A172 (cell line): ENCODE data around the gene TK2. TPM values are rescaled to one million over a fixed set of nuclear protein-coding genes. Genes with fewer than 3 reads are reported as not detected.

ENCODE experiments used
- DNase-seq: peaks from one replicate; pipeline ENCODE4 v3.0.0-alpha.2; 2015; ENCODE audit warnings: low spot score
- total RNA-seq: library from RNA; depleted of rRNA; stranded (reverse); fragments of >200 nt; shearing (Covaris generic); gene quantifications from 2 replicates; pipeline ENCODE4 v1.2.3, GENCODE V29; 2014

Gene TK2
- total RNA-seq, 1 experiment from 2014 or later = 35.0 TPM

DNA sequence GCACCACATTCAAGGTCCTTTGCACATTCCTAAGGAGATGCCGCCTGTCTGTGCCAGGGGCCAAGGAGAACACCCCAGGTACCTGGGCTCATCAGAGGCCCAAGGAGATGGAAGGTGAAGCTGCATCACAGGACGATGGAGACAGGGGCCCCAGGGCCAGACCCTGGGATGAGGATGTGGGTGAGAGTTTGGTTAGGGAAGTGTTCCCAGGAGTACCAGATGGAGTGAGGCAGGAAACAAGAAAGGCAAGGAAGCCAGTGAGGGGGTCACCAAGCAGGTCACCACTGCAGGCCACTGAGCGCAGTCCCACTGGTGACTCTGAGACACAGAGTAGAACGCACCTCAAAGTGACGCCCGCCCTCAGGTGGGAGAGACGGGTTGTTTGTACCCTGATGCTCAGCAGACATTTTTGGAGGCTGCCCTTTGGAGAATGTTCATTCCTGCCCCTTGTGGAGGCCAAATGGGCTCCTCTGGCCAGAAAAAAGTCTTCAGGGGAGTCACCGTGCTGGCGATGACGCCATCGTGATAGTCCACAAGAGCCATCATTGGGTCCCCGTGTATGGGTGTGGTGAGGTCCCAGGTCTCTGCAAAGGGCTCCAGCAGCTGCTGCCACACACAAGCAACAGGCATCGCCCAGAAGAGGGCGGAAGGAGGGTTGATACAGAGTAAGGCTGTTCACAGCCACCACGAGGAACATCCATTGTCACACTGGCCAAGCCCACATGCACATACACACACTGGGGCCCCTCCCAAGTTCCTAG, 65.3 kb downstream of the TK2 start:
- DNase-seq = no peak

DNA sequence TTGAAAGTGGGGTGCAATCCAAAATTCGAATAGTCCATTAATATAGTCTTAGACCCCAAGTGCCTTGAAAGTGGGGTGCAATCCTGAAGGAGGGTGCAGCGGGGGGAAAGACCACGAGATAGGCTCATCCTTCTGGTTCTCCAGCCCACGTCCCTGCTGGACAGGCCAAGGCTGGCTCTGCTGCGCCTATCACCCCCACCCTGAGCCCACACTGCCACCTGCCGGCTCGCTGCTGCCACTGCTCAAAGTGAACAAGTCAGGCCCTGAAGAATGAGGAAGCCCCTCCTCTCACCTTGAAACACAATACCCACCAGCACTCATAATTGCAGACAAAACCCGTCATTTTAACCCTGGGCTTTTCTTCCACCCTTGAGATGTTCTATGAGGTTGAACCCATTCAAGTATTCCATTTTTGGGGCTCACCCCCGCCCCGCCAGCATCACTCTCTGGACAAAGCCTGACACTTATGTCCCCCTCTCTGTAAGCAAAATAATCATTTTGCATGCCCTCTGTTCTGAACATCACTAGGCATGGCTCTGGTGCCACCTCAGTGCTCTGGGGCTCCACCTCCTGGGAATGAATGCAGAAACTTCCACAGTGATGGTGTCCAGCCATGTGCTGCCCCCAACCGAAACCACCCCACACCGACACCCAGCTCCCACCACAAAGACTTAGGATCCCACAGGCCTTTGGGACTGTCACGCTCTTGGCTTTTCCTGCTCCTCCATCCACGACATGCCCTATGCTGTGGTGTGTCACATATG, 66.1 kb downstream of the TK2 start:
- DNase-seq = peak; percentile 63

DNA sequence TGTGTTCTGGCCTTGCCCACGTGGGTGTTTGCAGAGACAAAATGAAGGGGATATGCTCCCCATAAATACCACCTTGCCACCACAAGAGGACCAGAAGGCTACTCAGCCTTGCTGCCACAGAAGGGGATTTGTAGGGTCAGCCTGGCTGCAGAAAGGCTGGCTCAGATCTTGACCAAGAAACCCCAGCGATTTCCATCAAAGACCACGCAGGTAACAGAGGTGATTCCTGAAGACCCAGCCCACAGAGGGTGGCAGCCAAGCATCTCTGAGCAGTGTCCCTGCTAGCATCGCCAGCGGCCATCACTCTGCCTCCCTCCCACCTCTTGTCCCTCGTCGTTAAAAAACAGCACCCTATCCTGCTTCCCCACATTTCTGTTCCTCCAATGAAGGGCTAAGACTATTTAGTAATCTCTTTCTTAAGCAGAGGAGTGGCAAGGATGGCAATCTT, 68.0 kb downstream of the TK2 start:
- DNase-seq = no peak

DNA sequence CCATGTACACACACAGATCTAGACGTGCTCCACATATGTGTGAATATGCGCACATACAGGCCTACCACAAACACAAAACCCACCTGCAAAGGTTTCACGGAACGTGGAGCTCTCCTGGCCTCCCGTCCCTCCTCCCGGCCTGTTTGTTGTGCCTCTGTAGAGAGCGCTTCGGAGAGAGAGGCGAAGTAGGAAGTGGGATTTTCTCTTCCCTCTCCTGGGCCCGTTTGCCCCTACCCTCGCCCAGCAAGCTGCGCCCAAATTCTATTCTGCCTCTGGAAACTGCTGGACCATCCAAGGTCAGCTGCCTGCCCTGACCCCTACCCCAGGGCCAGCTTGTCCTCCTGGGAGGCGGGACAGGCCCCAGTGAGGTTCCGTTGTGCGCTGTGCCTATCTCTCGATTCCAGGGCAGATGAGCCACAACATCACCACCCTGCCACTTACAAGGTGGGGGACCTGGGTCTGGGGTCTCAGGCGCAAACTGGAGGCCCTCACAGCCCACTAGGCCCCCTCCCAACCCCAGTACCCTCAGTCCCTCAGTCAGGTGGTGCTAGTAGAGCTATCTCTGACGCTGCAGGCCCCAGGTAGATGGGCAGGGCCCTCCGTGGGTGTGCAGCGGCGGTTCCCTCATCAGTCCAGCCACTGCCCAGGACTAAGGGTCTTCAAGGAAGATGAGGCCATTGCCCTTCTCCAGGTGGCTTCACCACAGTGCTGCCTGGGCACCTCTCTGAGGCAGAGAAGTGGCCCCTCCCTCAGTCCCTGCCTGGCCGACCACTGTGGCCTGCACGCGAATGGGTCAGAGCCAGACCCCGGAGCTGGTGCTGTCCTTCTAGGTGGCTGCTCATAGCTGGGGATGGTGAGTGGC, 68.6 kb downstream of the TK2 start:
- DNase-seq = no peak

DNA sequence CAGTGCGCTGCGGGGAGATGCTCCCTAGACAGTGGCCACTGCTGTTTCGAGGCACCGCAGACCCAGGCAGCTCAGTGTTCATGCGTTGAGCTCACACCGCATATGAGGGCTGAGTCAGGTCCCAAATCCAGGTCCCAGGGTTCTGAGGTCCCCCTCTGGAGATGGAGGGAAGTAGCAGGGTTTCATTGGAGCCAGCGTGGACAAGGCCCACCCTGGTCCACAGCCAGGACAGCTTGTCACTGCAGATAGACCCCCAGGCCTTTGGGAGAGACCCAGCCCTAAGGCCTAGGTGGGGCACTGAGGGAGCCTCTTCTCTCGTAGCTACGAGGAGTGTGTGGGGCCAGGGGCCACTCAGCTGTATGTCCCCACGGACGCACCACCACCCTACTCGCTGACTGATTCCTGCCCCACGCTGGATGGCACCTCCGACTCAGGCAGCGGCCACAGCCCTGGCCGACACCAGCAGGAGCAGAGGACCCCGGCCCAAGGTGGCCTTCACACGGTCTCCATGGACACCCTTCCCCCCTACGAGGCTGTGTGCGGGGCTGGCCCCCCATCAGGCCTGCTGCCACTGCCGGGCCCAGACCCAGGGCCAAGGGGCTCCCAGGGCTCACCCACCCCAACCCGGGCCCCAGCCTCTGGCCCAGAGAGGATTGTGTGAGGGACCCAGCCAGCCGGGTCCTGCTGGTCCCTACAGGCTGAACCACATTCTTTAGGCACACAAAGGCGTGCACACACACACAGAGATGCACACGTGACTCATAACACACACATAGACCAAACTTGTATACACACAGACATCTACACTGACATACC, 69.4 kb downstream of the TK2 start:
- no peak for DNase-seq

DNA sequence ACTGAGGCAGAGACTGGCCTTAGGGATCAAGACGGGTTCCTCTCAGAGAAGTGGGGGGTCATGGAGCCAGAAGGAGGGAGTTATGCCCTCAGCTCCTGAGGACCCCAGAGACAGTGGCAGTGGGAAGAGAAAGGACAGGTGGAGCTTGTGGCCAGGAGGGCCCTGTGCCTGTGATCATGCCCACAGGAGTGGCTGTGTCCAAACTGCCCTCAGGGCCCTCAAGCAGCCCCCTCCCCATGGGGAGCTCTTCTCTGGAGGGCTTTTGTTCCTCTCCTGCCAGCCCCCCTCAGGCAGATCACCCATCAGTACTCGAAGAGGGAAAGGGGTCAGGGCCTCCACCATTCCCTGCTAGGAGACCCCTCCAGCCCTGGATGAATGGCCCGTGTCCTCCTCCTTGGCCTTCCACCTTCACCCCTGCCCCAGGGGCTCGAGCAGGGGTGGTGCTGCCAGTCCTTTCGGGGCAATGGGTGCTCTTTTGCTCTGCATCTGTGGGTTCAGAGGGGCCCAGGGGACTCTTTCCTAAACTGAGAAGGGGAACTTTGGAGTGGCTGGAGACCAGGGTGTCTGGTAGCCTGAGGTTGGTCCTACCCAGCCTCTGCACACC, 70.2 kb downstream of the TK2 start:
- DNase-seq = no peak

DNA sequence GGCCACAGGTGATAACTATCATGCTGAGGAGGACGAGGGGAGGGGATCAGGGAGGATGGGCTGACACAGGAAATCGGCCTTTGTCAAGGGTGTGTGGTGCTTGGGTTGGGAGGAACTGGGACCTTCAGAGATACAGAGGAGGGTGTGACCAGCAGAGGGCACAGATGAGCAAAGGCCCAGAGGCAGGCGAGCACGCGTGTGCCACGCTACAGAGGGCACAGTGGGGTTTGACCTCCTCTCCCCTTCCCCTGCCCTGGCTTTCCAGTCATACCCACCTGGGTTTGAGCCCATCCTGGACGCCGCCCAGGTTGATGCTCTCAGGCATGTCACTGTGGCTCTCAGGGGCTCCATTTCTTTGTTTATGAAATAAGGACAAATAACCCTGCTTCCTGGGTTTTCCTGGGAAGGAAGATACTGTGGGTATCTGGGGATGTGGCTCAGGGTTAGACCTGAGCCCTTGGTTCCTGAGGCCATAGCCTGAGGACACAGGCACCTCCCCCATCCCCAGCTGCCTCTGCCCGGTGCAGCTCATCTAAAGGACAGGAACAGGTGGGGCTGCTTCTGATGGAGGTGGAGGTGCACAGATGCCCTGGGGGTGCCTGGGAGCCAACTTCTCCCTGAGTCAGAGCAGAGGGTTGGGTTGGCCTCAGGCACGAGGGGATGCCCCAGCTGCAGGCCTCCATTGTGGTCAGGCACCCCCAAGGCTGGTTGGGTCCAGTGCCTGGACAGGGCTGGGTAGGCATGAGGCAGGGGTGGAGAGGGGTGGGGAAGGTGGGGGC, 71.0 kb downstream of the TK2 start:
- DNase-seq = peak; percentile 60

DNA sequence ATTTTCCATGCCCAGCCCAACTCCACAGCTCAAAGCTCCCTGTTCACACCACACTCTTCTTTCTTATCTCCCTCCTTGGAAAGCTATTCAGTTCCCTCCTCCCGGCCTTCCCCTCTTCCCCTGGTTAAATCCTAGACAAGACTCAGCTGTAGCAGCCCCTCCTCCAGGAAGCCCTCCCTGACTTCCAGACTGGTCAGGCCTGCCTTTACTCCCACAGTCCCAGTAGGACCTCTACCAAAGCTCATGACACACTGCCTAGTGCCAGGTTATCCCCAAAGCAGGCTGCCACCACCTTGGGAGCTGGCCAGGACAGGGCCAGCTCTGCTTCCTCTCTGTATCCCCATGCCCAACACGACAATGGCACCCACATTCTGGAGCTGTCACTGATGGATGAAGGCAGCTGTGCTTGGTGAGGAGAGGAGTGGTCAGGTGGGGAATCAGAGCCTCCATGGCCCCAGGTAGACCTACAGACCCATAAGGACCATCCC, 72.8 kb downstream of the TK2 start:
- DNase-seq = no peak

DNA sequence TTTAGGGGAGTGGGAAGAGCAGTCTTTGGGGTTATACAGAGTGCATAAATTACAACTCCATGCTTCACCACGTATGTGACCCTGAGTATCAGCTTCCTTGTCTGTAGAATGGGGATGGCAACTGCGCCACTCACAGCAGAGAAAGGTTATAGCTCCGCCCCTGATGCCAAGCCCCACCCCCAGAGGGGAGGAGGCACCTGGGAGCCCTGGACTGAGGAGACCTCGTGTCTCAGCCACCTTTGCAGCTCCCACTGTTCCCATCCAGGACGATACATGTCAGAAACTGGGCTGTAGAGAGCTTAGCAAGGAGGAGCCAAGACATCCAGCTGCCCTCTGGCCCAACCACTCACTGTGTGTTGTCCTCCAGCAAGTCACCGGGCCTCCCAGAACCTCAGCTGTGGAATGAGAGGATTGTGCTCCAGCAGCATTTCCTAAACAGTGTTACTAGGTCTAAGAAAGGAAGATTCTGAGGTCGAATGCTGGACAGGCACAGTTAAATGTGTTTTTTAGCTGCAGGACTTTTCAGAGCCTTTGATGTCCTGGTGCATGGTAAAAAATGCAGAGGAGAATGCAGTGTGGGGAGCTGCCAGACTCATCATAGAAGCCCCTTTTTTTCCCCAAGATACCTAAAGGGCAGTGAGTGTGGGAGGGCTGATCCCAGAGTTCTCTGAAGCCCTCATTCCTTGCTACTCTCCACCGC, 73.4 kb downstream of the TK2 start:
- DNase-seq = peak; percentile 22

DNA sequence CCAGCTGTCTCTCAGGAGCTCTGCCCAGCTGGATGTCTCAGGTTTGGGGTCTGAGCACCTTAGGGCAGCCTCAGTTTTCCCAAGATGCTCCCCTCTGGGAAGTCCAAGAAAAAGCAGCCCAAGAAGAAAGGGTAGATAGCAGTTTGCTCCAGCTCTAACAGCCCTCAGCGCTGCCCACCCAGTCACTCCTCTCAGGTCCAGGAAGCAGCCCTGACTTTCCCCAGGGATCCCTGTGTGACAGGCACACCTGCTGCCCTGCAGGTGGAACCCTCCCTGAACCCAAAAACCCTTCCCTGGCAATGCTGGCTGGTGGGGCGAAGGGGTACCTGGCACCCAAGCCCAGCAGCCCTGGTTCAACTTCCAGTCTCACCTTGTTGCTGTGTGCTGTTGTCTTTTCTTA, 74.7 kb downstream of the TK2 start:
- no peak for DNase-seq

DNA sequence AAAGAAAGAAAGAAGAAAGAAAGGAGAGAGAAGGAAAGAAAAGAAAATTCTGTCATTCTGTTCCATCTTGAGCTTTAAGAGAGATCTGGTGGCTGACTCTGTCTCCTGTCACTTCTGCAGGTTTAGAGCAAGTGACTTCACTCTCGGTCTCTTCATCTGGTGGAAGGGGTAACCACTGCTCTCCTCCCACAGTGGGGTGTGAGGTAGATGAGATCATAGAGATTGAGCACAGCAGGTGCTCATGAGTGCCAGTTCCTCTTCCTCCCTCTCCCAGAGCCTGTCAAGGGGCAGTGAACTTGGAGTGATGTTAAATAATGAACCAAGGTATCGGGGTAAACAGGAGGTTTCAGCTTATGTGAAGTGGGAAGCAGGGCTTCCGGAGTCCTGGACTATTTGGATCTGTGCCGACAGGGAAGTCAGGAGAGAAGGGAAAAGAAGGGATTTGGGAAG, 75.1 kb downstream of the TK2 start:
- DNase-seq = peak; percentile 61

DNA sequence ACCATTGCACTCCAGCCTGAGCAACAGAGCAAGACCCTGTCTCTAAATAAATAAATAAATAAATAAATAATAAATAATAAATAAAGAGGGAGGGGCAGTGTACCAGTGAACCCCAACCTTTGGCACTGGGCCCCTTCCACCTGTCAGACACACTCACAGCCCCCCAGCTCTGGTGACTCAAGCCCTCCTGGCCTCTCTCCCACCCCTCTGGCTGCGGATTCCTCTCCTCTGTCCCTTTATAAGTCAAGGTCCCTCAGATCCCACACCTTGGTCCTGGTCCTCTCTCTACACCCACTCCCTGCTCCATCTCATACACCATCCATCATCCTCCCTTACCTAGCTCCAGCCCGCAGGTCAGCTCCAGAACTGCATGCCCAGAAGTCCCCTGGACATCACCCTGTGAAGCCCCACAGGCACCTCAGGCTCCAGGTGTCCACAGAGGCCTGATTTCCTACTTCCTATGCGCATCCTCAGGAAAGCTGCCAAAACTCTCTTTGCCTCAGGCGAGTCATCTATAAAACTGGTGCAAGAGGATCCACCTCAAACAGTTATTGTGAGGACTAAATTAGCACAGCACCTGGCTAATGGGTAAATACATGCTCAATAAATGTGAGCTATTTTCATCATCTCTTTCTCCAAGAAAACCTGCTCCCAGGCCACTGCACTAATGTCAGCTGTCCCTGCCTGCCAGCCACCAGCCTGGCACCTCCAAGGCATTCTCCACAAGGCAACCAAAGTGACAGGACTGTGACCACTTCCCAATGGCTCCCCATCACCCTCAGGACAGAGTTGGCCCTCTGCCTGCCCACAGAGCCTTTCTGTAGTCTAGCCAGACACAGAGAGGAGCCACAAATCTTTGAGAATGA, 76.0 kb downstream of the TK2 start:
- DNase-seq = peak; percentile 43

DNA sequence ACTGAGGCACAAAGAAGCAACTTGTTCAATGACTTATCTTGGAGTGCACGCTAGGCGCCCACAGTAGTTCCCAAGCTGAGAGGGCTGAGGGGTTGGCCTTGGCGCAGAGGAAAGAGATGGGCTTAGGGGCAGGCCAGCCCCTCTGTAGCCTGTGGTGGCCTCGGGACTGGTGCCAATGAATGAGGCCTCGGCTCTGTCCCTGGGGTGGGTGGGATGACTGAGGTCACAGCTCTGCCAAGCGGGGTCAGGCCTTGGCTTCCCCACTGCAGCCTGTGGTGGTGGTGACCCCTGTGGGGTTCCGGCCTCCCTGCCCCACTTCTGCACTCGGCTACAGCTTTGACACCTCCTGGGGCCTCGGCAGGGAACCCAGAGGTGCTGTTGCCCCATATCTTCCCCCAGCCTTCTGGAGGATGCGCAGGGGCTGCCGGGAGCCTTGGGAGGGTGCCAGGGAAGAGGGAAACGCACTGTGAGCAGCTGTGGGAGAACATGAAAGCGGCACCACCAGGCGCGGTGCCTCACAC, 76.8 kb downstream of the TK2 start:
- no peak for DNase-seq

DNA sequence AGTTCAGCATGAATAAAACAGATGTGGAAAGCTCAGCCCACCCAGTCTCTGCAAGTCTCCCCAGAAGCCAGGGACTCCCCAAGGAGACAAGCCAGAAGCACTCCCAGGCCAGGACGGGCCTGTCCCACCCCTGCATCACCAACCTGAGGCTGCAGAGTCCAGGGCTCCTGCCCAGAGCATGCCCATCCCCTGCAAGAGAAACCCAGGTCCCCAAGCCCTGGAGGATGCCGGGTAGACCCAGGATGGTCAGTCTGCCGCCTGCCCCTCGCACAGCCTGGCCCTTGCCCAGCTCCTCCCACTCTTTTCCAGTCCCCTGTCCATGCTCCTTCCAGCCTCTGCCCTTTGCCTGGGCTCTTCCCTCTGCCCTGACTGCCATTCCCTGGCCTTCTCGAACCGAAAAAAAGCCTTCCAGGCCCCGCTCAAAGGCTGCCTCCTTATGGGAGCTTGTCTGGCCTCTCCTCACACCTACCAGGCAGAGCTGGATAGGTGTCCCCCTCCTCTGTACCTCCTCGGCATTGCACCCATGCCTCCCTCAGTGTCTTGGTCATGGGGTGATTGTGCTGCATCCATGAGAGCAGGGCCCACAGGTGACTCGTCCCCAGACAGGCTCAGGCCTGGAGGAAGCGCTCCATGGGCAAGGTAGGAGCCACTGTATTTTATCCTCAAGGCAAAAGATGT, 78.1 kb downstream of the TK2 start:
- DNase-seq = no peak

DNA sequence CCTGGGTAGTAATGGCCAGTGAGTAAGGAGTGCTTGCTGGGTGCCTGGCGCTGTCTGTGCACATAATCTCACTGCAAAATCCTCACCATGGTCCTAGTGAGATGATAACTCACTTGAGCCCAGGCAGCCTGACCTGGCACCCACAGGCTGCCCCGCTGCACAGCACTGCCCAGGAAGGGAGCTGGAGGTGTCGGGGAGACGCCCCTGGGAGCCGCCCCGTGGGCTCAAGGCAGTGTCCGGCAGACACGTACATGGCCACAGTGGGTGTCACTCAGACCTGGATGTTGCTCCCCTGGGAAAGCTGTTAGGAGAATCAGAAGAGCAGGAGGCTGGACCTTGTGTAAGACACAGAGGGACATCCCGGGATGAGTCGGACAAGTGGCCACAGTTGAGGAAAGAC, 78.7 kb downstream of the TK2 start:
- DNase-seq = no peak

DNA sequence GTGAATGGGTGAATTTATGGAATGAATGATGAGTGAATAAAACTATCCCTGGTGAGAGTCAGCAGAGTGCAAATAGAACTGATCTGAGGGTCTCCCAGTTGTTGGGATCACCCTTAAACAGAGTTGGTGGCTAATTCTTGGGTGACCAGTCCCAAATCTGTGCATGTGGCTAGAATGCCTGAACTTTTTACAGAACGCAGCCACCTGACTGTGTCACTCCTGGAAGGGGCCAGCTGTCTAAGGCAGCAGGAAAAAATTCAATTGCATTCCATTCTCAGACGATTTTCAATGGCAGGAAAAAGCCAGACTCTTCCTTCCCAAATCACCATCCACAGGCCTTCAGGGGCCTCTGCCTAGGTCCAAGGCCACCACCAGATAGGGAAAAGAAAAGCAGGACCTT, 79.4 kb downstream of the TK2 start:
- no peak for DNase-seq

DNA sequence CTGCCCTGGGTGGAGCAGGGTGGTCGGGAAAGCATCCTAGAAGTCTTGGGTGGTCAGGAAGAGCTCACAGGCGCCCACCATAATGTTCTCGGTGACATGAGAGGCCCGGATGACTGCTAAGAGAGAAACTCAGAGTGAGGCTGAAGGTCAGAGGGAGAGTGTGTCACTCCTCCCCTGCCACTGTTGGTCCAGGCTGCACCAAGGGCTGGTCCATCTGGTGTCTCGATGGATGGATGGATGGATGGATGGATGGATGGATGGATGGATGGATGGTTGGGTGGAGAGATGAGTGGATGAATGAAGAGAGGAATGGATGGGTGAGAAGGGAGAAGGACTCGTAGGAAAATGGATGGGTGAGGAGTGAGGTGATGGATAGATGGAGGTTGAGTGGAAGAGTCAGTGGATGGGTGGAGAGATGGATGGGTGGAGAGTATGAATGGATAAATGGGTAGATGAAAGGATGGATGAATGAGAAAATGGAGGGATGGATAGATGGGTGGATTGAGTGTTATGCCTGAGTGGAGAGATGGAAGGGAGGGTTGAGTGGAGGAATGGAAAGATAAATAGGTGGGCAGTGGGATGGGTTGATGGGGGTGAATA, 79.9 kb downstream of the TK2 start:
- no peak for DNase-seq
